GM12865 (cell line): ENCODE results near the gene CRAMP1.

Source experiments
- DNase-seq: peaks from one replicate; pipeline ENCODE4 v3.0.0; 2010; ENCODE audit warnings: low read depth
- H3K4me3 ChIP-seq: 2 replicates; pipeline ENCODE4 v1.5.1; 2011; ENCODE audit warnings: mild to moderate bottlenecking, low read depth, low read length, control low read depth
- CTCF ChIP-seq: IDR thresholded peaks from 2 replicates; pipeline ENCODE4 v1.5.1; 2011; ENCODE audit warnings: low read length, control low read depth, low read depth, inconsistent platforms; ENCODE audit not compliant: insufficient read depth; ENCODE audit errors: missing control alignments

Gene CRAMP1

GRCh38 chr16:1654505-1655268 lies 42.5 kb downstream of the CRAMP1 start:
- DNase-seq, result no peak
- no peak for TF ChIP-seq CTCF
- H3K4me3 ChIP-seq, result no peak overlapping the region

- TF ChIP-seq CTCF, result no peak
- no peak overlapping the region for H3K4me3 ChIP-seq
- DNase-seq, result no peak
Measured at GRCh38 chr16:1655269-1655807, 43.2 kb downstream of the CRAMP1 start.

- no peak overlapping the region for H3K4me3 ChIP-seq
- no peak for DNase-seq
- TF ChIP-seq CTCF, result no peak
Measured at GRCh38 chr16:1655909-1656807, 44.0 kb downstream of the CRAMP1 start.

- DNase-seq, result no peak
- no peak overlapping the region for H3K4me3 ChIP-seq
- TF ChIP-seq CTCF, result no peak
Measured at GRCh38 chr16:1656808-1657617, 44.9 kb downstream of the CRAMP1 start.

- no peak for DNase-seq
- no peak overlapping the region for H3K4me3 ChIP-seq
- no peak for TF ChIP-seq CTCF
Measured at GRCh38 chr16:1657841-1658240, 45.7 kb downstream of the CRAMP1 start.

- DNase-seq, result no peak
- H3K4me3 ChIP-seq, result no peak overlapping the region
- no peak for TF ChIP-seq CTCF
Measured at GRCh38 chr16:1659031-1659430, 46.9 kb downstream of the CRAMP1 start.
